ENCODE data around the gene SCN1B. TPM values are rescaled to one million over a fixed set of nuclear protein-coding genes. Genes with fewer than 3 reads are reported as not detected.
"Not testable (repeated sequence)": the region's sequence is repeated elsewhere in the genome, so short reads cannot be mapped to it uniquely, and the experiment has no call there.

Gene SCN1B
- polyA plus RNA-seq, 1 experiment = 5.7 TPM

GRCh38 chr19:35000647-35001501, 29.4 kb upstream of the SCN1B start:
- peak overlapping the region; percentile 79 for H3K4me3 ChIP-seq (ENCODE audit: low read depth, low read length)
- H3K27me3 ChIP-seq (ENCODE audit: control insufficient read depth, insufficient read depth, low read length) = no peaks in the 10 kb centered on the region
- POLR2A ChIA-PET = no interaction called here
- TF ChIP-seq CTCF (IDR thresholded peaks at IDR 0.05; ENCODE audit: low read depth, low read length) = no peak
- peak overlapping the region; percentile 31 for H3K27ac ChIP-seq (ENCODE audit: low read depth, low read length)
- CTCF ChIA-PET = interaction anchor here (1.3 to 1.7 kb wide), 3 partner anchors 12 to 66 kb away, joined by 3 to 8 read pairs (median 5); no protein-coding TSS in a partner anchor
- DNase-seq (ENCODE audit: low read depth, low spot score) = no peak
- H3K9me3 ChIP-seq (ENCODE audit: control insufficient read depth, insufficient read depth, low read length) = no peaks in the 10 kb centered on the region; the same call in 1 of the 2 replicates

GRCh38 chr19:35002037-35002535, 28.2 kb upstream of the SCN1B start:
- H3K27ac ChIP-seq (ENCODE audit: low read depth, low read length) = no peak overlapping the region
- H3K9me3 ChIP-seq (ENCODE audit: control insufficient read depth, insufficient read depth, low read length) = no peaks in the 10 kb centered on the region
- TF ChIP-seq CTCF (IDR thresholded peaks at IDR 0.05; ENCODE audit: low read depth, low read length) = no peak
- POLR2A ChIA-PET = no interaction called here
- DNase-seq (ENCODE audit: low read depth, low spot score) = no peak
- CTCF ChIA-PET = interaction anchor here (1.0 to 1.7 kb wide), 3 partner anchors 11 to 139 kb away, joined by 3 to 8 read pairs (median 3); no protein-coding TSS in a partner anchor
- peak overlapping the region; percentile 5 for H3K4me3 ChIP-seq (ENCODE audit: low read depth, low read length)
- H3K27me3 ChIP-seq (ENCODE audit: control insufficient read depth, insufficient read depth, low read length) = no peaks in the 10 kb centered on the region

GRCh38 chr19:35004517-35005255, 25.6 kb upstream of the SCN1B start:
- Histone ChIP-seq H3K27me3 (ENCODE audit: control insufficient read depth, insufficient read depth, low read length) (no peaks in the 10 kb centered on the region), H3K9me3 (ENCODE audit: control insufficient read depth, insufficient read depth, low read length) (no peaks in the 10 kb centered on the region; the same call in 1 of the 2 replicates), H3K4me3 (ENCODE audit: low read depth, low read length) (no peak overlapping the region), H3K27ac (ENCODE audit: low read depth, low read length) (no peak overlapping the region)
- ChIA-PET CTCF (no interaction called here), POLR2A (no interaction called here)
- DNase-seq (ENCODE audit: low read depth, low spot score) = no peak
- TF ChIP-seq CTCF (IDR thresholded peaks at IDR 0.05; ENCODE audit: low read depth, low read length) = no peak

GRCh38 chr19:35005256-35005977, 24.9 kb upstream of the SCN1B start:
- Histone ChIP-seq H3K27me3 (ENCODE audit: control insufficient read depth, insufficient read depth, low read length) (no peaks in the 10 kb centered on the region), H3K27ac (ENCODE audit: low read depth, low read length) (no peak overlapping the region), H3K4me3 (ENCODE audit: low read depth, low read length) (no peak overlapping the region), H3K9me3 (ENCODE audit: control insufficient read depth, insufficient read depth, low read length) (no peaks in the 10 kb centered on the region; the same call in 1 of the 2 replicates)
- ChIA-PET CTCF (interaction anchor here (0.9 to 1.5 kb wide), 3 partner anchors 31 to 136 kb away, joined by 3 to 6 read pairs (median 5); no protein-coding TSS in a partner anchor), POLR2A (interaction anchor here (0.5 kb wide), 1 partner anchor 679 kb away, joined by 3 read pairs; no protein-coding TSS in a partner anchor)
- DNase-seq (ENCODE audit: low read depth, low spot score) = no peak
- no peak for TF ChIP-seq CTCF (IDR thresholded peaks at IDR 0.05; ENCODE audit: low read depth, low read length)

GRCh38 chr19:35006007-35006341, 24.3 kb upstream of the SCN1B start:
- not testable (repeated sequence) for DNase-seq (ENCODE audit: low read depth, low spot score); H3K9me3 ChIP-seq (ENCODE audit: control insufficient read depth, insufficient read depth, low read length)

More at GRCh38 chr19:35006007-35006341, 24.3 kb upstream of the SCN1B start:
- CTCF ChIA-PET = interaction anchor here (0.9 to 1.8 kb wide), 6 partner anchors 32 to 135 kb away, joined by 3 to 7 read pairs (median 6); partner anchors contain the start of gene LGI4
- not testable (repeated sequence) for H3K27me3 ChIP-seq (ENCODE audit: control insufficient read depth, insufficient read depth, low read length); H3K4me3 ChIP-seq (ENCODE audit: low read depth, low read length); H3K27ac ChIP-seq (ENCODE audit: low read depth, low read length)
- POLR2A ChIA-PET = interaction anchor here (0.5 kb wide), 1 partner anchor 680 kb away, joined by 3 read pairs; no protein-coding TSS in a partner anchor

Data from AG04450 (cell line).